H1 (cell line): ENCODE results near the gene MYO5B. TPM values are rescaled to one million over a fixed set of nuclear protein-coding genes. Genes with fewer than 3 reads are reported as not detected.

Experiments
- SIRT6 ChIP-seq: IDR thresholded peaks from one replicate; pipeline ENCODE4 v1.7.1; 2012; ENCODE audit warnings: low read length, inconsistent platforms
- polyA plus RNA-seq, 7 experiments: library from polyadenylated mRNA; depleted of rRNA in 3 of 7; stranded (reverse) in 5 of 7; unstranded in 2 of 7; fragments of >200 nt in 5 of 7; fragments of 200-250 nt in 2 of 7; gene quantifications; 1 replicate in 5 of 7; 2 replicates in 1 of 7; 4 replicates in 1 of 7; pipeline versions ENCODE4 v1.2.1 to v1.2.3, GENCODE V29; 2011 to 2013; ENCODE audit warnings: missing spikeins in 2 of 7, mixed read lengths in 2 of 7
- total RNA-seq: library from RNA; stranded (reverse); fragmentation: NEBNext Ultra II Directional; extraction: Animal tissue kit (Norgen Biotek cat#: 25700); gene quantifications from 2 replicates; pipeline ENCODE4 v1.2.1, GENCODE V29; 2021
- TF ChIP-seq, protein P1 (sequence below): fragments of 300-600 bp; sonication (generic); IDR thresholded peaks from 2 replicates; pipeline ENCODE4 v1.7.1; 2012; ENCODE audit warnings: low read length, moderate library complexity, mild to moderate bottlenecking, inconsistent platforms; ENCODE audit not compliant: insufficient replicate concordance

MYO5B gene
- total and polyA plus RNA-seq, 2 of the 8 experiments (the other 6 are each of a cell fraction or from before 2014, with no cell fraction given), result 6.4 to 7.7 TPM

DNA sequence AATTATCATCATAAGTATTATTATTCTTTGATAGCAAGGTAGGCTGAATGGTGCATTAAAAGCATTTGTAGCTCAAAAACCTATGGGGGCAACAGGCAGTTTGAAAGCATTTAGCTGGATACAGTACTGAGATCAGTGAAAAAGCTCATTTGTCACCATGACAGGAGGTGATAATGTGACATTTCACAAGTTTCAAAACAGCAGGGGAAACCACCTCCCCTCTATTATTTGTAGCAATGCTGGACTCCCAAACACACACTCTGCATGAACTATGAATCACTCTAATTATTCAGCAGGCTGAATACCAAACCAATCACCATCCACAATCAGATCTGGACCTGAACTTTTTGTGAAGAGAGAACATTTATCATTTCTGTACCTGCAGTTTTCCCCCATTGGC is 63.4 kb downstream of the MYO5B start (continued):
- TF ChIP-seq, protein P1, sequence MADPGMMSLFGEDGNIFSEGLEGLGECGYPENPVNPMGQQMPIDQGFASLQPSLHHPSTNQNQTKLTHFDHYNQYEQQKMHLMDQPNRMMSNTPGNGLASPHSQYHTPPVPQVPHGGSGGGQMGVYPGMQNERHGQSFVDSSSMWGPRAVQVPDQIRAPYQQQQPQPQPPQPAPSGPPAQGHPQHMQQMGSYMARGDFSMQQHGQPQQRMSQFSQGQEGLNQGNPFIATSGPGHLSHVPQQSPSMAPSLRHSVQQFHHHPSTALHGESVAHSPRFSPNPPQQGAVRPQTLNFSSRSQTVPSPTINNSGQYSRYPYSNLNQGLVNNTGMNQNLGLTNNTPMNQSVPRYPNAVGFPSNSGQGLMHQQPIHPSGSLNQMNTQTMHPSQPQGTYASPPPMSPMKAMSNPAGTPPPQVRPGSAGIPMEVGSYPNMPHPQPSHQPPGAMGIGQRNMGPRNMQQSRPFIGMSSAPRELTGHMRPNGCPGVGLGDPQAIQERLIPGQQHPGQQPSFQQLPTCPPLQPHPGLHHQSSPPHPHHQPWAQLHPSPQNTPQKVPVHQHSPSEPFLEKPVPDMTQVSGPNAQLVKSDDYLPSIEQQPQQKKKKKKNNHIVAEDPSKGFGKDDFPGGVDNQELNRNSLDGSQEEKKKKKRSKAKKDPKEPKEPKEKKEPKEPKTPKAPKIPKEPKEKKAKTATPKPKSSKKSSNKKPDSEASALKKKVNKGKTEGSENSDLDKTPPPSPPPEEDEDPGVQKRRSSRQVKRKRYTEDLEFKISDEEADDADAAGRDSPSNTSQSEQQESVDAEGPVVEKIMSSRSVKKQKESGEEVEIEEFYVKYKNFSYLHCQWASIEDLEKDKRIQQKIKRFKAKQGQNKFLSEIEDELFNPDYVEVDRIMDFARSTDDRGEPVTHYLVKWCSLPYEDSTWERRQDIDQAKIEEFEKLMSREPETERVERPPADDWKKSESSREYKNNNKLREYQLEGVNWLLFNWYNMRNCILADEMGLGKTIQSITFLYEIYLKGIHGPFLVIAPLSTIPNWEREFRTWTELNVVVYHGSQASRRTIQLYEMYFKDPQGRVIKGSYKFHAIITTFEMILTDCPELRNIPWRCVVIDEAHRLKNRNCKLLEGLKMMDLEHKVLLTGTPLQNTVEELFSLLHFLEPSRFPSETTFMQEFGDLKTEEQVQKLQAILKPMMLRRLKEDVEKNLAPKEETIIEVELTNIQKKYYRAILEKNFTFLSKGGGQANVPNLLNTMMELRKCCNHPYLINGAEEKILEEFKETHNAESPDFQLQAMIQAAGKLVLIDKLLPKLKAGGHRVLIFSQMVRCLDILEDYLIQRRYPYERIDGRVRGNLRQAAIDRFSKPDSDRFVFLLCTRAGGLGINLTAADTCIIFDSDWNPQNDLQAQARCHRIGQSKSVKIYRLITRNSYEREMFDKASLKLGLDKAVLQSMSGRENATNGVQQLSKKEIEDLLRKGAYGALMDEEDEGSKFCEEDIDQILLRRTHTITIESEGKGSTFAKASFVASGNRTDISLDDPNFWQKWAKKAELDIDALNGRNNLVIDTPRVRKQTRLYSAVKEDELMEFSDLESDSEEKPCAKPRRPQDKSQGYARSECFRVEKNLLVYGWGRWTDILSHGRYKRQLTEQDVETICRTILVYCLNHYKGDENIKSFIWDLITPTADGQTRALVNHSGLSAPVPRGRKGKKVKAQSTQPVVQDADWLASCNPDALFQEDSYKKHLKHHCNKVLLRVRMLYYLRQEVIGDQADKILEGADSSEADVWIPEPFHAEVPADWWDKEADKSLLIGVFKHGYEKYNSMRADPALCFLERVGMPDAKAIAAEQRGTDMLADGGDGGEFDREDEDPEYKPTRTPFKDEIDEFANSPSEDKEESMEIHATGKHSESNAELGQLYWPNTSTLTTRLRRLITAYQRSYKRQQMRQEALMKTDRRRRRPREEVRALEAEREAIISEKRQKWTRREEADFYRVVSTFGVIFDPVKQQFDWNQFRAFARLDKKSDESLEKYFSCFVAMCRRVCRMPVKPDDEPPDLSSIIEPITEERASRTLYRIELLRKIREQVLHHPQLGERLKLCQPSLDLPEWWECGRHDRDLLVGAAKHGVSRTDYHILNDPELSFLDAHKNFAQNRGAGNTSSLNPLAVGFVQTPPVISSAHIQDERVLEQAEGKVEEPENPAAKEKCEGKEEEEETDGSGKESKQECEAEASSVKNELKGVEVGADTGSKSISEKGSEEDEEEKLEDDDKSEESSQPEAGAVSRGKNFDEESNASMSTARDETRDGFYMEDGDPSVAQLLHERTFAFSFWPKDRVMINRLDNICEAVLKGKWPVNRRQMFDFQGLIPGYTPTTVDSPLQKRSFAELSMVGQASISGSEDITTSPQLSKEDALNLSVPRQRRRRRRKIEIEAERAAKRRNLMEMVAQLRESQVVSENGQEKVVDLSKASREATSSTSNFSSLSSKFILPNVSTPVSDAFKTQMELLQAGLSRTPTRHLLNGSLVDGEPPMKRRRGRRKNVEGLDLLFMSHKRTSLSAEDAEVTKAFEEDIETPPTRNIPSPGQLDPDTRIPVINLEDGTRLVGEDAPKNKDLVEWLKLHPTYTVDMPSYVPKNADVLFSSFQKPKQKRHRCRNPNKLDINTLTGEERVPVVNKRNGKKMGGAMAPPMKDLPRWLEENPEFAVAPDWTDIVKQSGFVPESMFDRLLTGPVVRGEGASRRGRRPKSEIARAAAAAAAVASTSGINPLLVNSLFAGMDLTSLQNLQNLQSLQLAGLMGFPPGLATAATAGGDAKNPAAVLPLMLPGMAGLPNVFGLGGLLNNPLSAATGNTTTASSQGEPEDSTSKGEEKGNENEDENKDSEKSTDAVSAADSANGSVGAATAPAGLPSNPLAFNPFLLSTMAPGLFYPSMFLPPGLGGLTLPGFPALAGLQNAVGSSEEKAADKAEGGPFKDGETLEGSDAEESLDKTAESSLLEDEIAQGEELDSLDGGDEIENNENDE, result no peak
- TF ChIP-seq SIRT6, result no peak
